Astrocyte of the cerebellum (primary cell): ENCODE data around the gene SH2D1B.
"Not testable (repeated sequence)": the region's sequence is repeated elsewhere in the genome, so short reads cannot be mapped to it uniquely, and the experiment has no call there.

Experiments used
- DNase-seq: peaks from one replicate; pipeline ENCODE4 v3.0.0-alpha.2; 2011; ENCODE audit warnings: low read depth
- H3K4me3 ChIP-seq: 2 replicates; pipeline ENCODE4 v1.5.1; 2011; ENCODE audit warnings: mild to moderate bottlenecking, low read depth, low read length, moderate library complexity
- CTCF ChIP-seq: IDR thresholded peaks from 2 replicates; pipeline ENCODE4 v1.5.1; 2012; ENCODE audit warnings: low read length, low read depth, moderate library complexity, mild to moderate bottlenecking; ENCODE audit errors: missing control alignments
- in situ Hi-C: cut with HindIII; loops from 2 replicates; pipeline ENCODE4 v1.10.0; 2017; ENCODE audit warnings: low sequenced_read_pairs

SH2D1B gene

DNA sequence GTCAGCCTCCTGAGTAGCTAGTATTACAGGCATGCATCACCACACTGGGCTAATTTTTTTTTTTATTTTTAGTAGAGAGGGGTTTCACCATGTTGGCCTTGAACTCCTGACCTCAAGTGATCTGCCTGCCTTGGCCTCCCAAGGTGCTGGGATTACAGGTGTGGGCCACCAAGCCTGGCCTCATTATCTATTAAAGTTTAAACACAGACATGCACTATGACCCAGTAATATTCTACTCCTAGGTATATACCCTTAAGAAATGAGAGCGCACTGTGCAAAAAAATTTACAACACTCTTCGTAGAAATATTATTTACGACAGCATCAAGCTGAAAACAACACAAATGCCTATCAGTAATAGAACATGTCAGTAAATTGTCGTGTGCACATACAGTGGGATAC is 18.6 kb upstream of the SH2D1B start:
- in situ Hi-C loops = no loop called here
- no peak for DNase-seq
- no peak overlapping the region for H3K4me3 ChIP-seq
- no peak for TF ChIP-seq CTCF

DNA sequence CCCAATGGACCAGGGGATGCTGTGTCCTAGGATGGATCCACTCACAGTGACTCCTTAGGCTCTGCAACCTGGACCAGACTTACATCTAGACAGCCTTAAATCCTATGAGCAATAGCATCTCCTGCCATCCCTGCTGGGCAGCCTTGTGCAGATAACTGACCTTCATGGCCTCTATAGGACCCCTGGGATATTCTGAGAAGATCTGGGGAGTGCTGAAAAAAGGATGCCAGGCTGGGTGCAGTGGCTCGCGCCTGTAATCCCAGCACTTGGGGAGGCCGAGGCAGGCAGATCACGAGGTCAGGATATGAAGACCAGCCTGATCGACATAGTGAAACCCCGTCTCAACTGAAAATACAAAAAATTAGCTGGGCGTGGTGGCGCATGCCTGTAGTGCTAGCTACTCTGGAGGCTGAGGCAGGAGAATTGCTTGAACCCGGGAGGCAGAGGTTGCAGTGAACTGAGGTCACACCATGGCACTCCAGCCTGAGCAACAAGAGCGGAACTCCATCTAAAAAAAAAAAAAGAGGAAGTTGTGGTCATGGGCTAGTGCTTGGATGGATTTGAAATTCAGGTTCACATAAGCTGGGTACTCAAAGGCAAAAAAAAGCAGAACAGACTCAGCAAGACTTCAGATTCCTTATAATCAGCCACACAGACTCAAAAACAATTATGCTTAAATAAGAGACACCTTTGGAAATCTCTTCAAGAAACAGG is 10.9 kb upstream of the SH2D1B start:
- no peak for DNase-seq
- H3K4me3 ChIP-seq = no peak overlapping the region
- no peak for TF ChIP-seq CTCF
- in situ Hi-C loops = no loop called here

GRCh38 chr1:162421258-162422164 is 9.6 kb upstream of the SH2D1B start:
- DNase-seq = no peak
- TF ChIP-seq CTCF = no peak
- no peak overlapping the region for H3K4me3 ChIP-seq
- in situ Hi-C loops = no loop called here

GRCh38 chr1:162420120-162420519 is 8.2 kb upstream of the SH2D1B start:
- DNase-seq = no peak
- no peak for TF ChIP-seq CTCF
- in situ Hi-C loops = no loop called here
- no peak overlapping the region for H3K4me3 ChIP-seq

DNA sequence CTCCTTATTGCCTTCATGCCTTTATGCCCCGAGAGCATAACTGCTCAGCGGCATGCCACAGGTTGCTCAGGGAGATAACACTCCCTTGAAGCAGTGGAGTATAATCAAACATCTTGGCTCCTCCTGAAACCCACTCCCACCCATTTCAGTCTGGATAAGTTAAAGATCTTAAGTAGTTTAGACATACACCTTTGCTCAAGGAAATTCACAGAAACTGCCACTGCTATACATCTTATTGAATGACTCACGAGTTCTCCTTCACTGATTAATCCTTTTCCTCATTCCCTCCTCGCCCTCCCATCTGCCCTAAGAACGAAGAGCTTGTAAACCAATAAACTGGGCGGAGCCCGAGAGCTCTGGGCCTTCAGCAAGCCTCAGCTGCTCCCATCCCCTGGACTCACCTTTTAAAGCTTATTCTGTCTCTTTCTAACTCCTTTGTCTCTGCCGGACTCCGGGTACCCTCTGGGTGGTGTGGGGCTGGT is 7.6 kb upstream of the SH2D1B start:
- in situ Hi-C loops, DNase-seq, H3K4me3 ChIP-seq: not testable (repeated sequence)

DNA sequence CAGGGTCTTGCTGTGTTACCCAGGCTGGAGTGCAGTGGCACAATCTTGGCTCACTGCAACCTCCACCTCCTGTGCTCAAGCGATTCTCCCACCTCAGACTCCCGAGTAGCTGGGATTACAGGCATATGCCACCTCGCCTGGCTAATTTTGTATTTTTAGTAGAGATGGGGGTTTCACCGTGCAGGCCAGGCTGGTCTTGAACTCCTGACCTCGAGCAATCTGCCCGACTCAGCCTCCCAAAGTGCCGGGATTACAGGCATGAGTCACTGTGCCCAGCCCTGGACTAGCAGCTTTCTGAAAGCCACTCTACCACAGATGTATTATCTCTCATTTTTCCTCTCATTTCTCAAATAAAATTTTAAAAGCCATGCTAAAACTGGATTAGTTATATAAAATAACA is 6.6 kb upstream of the SH2D1B start:
- H3K4me3 ChIP-seq, DNase-seq, in situ Hi-C loops: not testable (repeated sequence)

DNA sequence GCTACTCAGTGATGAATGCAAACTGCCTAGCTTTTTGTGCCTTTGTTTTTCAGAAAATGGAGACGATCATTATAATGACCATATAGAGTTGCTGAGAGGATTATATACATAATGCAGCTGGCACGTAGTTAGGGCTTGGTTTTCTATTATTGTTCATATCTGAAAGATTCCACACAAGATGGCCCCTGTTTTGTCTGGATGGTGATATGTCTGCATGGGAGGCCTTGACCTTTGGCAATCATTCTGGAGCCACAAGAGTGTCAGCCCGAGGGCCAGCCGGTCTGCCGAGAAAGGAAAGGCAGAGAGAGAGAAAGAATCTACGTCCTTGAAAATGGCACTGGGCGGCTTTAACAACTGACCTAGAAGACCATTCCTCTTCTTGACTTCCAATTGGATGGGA is 5.7 kb upstream of the SH2D1B start:
- H3K4me3 ChIP-seq = no peak overlapping the region
- in situ Hi-C loops = no loop called here
- DNase-seq = no peak
- no peak for TF ChIP-seq CTCF
